DMS79 (cell line): ENCODE measurements around the gene KDM1A.

Source experiments
- DNase-seq: peaks from one replicate; lab custom pipeline; 2025; lab: John Stamatoyannopoulos, UW

Gene KDM1A

DNA sequence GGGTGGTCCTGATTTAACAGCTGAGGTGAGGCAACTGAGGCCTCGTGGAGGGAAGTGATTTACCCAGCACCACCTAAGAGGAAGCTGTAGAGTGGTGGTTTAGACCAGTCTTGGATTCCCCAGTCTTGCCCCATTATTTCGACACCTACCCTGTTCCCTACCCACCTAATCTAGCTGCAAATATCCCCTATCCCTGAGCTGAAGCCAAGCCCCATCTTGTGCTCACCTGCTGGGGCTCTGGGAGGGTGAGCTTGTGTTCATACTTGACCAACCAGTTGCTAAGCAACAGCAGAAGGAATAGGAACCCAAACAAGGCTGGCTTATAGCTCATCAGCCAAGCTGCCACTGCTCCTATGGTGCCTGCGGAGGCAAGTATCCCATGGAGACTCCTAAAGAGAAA, 5.6 kb upstream of the KDM1A start:
- peak; percentile 95 for DNase-seq

DNA sequence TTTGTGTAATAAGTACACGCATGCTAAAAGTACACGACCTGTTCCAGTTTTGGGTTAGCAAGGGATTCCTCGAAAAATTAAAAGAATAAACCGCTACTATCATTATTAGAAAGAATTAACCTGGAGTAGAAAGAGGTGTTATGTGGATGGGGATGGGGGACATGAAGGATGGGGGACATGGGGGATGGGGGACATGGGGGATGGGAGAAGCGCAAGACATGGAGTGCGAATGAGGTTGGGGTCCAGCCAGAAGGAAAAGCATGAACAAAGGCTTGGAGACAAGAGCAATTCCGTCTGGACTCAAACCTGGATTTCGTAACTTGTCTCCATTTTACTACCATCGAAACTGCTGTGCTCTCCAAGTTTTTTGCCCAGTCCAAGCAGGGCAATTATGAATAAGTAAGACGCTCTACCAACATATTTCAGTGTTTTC, 591 bp upstream of the KDM1A start:
- no peak for DNase-seq

DNA sequence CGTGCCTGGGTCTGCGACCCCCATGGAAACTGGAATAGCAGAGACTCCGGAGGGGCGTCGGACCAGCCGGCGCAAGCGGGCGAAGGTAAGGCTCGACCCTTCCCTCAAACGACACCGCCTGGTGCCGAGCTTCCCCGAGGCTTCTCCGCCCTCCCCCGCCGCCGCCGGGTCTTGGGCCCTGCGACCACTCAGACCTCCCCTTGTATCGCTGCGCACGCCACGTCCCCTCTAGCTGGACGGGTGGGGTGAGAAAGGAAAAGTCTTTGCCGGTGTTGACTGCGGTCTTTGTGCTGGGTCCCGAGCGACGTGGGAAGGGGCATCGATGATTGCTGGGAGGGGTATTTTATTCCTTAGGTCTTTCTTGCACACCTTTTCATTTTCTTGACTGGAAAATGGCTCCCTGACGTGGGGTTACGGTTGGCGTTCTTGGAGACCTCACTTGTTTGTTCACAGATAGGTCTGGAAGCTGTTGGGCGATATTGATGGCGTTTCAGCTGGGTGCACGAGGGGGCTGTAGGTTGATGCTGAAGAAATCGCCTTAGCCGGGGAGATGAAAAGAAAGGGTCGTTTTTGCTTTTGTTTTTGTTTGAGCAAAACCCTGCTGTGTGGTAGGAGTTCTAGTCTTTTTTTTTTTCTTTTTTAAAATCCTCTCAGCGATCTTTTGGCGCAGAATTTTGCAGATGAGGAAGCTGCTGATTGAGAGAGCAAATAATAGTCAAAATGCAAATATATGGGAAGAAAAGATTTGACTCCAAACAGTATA, 776 bp downstream of the KDM1A start:
- peak; percentile 36 for DNase-seq

DNA sequence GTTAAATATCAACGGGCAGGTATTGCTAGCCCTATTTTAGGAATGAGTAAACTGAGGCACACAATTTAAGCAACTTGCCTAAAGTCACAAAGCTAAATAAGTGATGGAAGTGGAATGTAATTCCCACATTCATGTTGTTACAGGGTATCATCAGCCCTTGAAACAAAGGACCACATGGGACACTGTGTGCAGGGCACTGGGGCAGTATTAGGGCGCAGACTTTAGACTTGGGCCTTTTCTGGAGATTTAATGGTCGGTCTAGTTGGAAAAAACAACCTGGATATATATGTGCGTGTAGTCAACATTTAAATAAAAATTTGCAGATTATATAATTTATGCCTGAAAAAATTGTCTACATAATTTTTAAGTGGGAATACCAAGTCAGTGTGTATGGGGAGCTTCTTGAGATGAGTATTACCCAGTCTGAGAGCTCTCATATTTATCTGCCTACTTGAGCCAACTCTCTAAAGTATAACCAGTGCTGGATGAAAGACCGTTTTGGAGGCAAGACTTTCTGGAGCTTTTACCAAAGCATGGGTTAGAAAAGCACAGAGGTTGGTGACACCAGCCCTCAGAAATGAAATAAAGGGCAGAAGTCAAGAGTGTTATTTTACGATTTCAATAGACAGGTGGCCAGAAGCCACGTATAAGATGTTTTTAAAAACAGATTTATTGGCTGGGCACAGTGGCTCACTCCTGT, 1.6 kb downstream of the KDM1A start:
- DNase-seq = peak; percentile 46

- no peak for DNase-seq
Observed at GRCh38 chr1:23021834-23022233, 2.6 kb downstream of the KDM1A start.

DNA sequence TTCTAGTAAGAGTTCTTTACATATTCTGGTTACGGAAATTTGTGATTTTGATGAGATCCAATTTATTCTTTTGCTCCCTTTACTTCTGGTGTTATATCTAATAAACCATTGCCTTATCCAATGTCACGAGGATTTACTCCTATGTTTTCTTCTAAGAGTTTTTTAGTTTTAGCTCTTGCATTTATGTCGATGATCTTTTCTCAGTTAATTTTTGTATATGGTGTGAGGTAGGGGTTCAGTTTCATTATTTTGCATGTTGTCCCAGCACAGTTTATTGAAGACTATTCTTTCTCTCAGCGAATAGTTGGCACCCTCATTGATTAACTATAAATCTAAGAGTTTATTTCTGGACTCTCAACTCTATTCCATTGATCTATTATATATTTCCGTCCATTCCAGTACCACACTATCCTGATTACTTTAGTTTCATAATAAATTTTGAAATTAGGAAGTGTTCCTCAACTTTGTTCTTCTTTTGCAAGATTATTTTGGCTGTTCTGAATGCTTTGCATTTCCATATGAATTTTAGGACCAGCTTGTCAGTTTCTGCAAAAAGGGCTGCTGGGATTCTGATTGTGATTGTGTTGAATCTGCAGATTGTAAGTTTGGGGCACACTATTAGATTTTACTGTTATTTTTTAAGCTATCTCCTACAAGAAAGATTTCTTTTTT, 4.0 kb downstream of the KDM1A start:
- no peak for DNase-seq

- no peak for DNase-seq
Observed at GRCh38 chr1:23026568-23026967, 7.3 kb downstream of the KDM1A start.

- no peak for DNase-seq
Observed at GRCh38 chr1:23027352-23027907, 8.2 kb downstream of the KDM1A start.

- no peak for DNase-seq
Observed at GRCh38 chr1:23029337-23029736, 10.1 kb downstream of the KDM1A start.

GRCh38 chr1:23035823-23036452, 16.7 kb downstream of the KDM1A start:
- DNase-seq = no peak

DNA sequence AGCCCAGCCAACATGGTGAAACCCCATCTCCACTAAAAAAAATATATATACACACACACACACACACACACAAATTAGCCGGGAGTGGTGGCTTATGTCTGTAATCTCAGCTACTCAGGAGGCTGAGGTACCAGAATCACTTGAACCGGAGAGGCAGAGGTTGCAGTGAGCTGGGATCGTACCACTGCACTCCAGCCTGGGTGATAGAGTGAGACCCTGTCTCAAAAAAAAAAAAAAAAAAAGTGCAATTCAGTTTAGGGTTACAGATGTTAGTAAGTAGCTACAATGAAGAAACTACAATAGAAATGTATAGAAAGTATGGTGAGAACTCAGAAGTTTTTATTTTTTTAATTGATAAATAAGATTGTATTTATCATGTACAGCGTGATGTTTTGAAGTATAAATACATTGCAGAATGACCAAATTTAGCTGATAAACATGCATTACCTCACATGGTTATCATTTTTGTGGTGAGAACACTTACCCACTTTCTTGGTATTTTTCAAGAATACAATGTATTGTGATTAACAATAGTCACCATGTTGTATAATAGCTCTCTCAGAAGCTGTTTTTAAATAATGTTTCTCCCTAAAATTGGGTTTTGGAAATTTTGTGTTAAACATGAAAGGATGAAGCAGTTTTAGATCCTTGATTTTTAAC, 17.9 kb downstream of the KDM1A start:
- DNase-seq = no peak

DNA sequence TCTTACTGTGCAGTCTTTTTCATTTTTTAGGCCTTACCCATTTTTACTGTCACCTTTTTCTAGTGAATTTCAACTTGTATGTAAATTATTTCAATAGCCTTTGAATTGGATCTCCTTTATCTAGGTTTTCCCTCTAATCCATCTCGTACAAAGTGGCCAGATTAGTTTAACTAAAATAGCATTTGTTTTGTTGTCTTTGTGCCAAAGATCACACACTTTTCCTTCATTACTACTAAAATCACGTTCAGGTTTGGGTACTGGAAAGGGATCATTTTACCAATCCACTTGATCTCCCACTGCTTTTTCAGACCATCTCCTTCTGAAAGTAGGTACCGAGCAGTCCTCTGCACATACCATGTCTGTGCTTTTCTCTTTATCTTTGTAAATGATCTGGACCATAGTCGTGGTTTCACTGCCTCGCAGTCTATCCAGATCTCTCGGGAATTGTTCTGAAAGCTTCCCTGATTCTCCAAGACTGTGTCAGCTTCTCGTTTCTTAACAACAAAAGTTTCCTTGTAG, 20.1 kb downstream of the KDM1A start:
- DNase-seq = no peak

DNA sequence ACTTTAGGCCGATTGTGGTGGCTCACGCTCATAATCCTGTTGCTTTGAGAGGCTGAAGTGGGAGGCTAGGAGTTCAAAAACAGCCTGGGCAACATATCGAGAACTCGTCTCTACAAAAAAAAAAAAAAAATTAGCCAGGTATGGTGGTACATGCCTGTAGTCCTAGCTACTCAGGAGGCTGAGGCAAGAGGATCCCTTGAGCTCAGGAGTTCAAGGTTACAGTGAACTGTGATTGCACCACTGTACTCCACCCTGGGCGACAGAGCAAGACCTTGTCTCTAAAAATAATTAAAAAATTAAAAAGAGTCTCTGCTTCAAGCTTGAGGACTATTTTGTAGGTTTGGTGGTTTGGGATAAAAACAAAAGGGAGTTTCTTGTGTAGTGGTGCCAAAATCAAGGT, 21.2 kb downstream of the KDM1A start:
- DNase-seq = no peak

- no peak for DNase-seq
Observed at GRCh38 chr1:23044035-23044434, 24.8 kb downstream of the KDM1A start.

DNA sequence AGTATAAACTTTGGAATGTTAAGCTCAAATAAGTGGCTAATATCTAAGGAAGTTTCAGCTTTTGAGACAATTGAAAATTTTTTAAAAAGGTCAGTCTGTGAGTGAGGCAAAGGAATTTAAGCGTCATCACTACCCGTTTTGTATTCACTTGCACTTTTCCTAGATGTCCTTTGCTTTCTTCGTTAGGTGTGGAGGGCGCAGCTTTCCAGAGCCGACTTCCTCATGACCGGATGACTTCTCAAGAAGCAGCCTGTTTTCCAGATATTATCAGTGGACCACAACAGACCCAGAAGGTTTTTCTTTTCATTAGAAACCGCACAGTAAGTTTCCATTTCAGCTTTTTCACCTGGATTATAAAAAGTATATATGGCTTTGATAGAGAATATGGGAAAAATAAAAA, 30.9 kb downstream of the KDM1A start:
- DNase-seq = no peak

DNA sequence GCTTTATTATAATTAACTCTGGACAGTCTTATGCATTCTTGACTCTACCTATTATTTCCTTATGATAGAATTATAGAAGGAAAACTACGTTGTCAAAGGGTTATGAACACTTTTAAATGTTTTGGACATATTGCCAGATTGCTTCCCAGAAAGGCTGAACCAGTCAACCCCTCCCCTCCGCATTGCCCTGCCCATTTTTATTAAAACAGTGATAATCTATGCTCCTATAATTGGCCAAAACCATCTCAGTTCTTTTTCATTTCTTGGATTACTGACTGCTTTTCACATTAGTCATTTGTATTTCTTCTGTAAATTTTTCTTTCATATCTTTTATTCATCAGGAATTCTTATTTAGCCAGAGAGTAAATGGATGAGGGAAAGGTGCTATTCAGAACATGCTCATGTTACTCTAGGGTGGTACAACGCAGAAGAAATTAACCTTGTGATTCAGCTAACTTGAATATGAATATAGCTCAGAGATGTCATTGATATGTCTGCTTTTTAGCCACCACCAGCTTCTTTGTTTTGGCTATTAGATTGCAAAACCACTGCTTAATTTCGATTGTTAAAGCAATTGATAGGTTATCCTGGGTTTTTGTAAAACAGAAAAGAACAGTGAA, 32.1 kb downstream of the KDM1A start:
- DNase-seq = no peak

DNA sequence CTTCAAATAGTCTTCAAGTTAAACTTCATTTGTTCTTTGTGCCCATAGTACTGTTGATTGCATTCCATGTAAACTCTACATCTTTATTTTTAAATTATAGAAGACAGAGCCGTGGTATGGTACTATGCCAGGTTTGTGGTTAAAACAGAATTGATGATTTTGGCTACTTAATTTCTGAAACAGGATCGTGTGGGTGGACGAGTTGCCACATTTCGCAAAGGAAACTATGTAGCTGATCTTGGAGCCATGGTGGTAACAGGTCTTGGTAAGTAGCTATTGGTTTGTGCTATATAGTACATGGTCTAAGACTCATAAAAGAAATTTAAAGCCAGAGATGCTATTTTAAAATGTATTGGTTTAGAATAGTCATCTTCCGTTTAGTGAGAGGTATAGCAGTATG, 38.0 kb downstream of the KDM1A start:
- DNase-seq = no peak

GRCh38 chr1:23062271-23062670, 43.0 kb downstream of the KDM1A start:
- DNase-seq = no peak

- no peak for DNase-seq
Observed at GRCh38 chr1:23065385-23065784, 46.1 kb downstream of the KDM1A start.

DNA sequence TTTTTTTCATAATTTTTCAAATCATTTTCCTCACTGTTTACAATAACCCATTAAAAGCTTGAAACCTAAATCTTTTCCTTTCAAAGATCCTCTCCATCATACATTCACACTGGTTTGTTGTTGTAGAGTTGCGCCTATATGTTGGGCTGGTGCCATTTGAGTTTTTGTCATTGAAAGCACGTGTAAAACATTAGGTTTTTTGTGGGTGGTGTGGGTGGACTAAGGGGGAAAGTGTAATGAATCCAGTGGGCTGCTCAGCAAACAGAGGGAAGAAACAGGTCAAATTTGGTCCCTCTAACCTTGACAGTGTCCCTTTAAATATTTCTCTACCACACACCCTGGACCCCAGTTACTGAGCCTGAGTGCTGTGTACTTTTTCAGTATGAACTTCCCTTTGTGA, 46.8 kb downstream of the KDM1A start:
- no peak for DNase-seq

- DNase-seq = no peak
Observed at GRCh38 chr1:23069149-23069548, 49.9 kb downstream of the KDM1A start.
